Retinal pigment epithelial cell (primary cell): ENCODE measurements around the gene MIPOL1.

Experiments
- DNase-seq: peaks from one replicate; pipeline ENCODE4 v3.0.0-alpha.2; 2010; ENCODE audit warnings: low read depth
- H3K4me3 ChIP-seq: 2 replicates; pipeline ENCODE4 v1.5.1; 2011; ENCODE audit warnings: mild to moderate bottlenecking, low read length, control low read depth, moderate library complexity
- TF ChIP-seq, protein P1 (sequence below): conservative IDR thresholded peaks from 2 replicates; pipeline ENCODE4 v1.5.1; 2011; ENCODE audit warnings: low read depth, low read length, control low read depth, inconsistent platforms

The MIPOL1 gene

DNA sequence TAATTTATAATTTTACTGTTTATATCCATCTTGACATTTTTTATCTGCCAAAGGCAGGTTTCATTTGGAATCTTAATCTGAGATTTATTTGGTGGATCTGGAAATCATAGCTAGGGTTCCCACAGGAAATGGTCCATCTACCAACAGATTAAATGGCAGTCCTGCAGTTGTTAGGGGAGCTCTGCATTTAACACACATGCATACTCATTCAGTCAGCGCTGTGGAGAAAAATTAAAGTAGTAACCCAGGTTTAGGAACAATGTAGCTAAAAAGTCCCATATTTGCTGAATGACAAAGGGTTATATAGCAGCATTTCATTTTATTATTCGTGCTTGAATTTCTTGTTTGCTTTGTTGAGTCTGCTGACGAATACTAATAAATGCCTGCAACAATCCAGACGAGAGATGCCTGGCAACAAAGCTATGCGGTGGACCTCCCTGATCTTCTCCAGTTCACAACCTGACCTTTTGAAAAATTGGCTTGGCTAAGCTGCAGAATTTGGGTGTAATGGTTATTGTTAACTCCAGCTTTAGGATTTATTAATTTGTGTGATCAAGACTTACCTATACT, 59.8 kb downstream of the MIPOL1 start:
- TF ChIP-seq, protein P1, sequence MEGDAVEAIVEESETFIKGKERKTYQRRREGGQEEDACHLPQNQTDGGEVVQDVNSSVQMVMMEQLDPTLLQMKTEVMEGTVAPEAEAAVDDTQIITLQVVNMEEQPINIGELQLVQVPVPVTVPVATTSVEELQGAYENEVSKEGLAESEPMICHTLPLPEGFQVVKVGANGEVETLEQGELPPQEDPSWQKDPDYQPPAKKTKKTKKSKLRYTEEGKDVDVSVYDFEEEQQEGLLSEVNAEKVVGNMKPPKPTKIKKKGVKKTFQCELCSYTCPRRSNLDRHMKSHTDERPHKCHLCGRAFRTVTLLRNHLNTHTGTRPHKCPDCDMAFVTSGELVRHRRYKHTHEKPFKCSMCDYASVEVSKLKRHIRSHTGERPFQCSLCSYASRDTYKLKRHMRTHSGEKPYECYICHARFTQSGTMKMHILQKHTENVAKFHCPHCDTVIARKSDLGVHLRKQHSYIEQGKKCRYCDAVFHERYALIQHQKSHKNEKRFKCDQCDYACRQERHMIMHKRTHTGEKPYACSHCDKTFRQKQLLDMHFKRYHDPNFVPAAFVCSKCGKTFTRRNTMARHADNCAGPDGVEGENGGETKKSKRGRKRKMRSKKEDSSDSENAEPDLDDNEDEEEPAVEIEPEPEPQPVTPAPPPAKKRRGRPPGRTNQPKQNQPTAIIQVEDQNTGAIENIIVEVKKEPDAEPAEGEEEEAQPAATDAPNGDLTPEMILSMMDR, result no peak
- DNase-seq, result no peak
- no peak overlapping the region for H3K4me3 ChIP-seq

DNA sequence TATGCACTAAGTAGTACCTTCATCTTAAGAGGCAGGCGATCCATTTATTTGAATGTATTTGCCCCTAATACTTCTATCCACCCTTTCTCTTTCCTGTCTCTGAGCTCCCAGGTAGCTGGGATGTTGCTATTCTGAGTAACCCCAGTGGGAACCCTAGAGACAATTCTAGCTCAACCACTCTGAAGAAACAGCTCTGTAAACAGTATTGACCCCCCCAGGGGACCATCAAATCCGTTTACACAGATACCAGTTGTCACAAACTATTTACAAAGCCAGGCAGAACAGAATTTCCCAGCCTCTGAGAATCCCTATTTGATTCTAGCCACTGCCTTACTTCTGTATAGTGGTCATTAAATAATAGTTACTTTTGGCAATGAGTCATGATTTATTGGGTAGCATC, 64.9 kb downstream of the MIPOL1 start:
- TF ChIP-seq, protein P1, result no peak
- no peak for DNase-seq
- no peak overlapping the region for H3K4me3 ChIP-seq

DNA sequence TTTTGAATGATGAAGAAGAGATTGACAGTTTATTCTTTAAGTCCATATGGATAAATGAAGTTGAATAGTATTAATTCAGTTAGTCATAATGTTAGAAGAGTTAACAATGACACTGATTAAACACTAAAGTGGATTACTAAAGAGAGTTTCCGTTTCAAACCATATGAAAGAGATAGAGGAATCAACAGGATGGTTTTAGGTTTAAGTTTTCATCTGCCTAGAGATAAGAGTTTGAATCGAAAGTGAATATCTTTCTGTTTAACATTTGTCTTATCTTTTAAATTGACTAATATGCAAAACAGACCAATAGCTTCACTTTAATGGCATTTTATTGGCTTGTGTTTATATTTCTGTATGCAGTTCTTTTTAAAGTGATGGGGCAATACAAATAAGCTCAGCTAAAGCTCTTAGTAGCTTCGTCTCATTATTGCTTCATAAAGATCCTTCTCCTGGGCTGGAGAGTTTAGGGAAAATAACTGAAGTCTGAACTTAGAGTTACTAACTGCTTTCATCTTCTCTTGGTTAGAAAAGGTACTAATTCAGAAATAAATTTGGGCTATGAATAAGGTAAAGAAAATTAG, 66.0 kb downstream of the MIPOL1 start:
- TF ChIP-seq, protein P1, result no peak
- DNase-seq, result no peak

DNA sequence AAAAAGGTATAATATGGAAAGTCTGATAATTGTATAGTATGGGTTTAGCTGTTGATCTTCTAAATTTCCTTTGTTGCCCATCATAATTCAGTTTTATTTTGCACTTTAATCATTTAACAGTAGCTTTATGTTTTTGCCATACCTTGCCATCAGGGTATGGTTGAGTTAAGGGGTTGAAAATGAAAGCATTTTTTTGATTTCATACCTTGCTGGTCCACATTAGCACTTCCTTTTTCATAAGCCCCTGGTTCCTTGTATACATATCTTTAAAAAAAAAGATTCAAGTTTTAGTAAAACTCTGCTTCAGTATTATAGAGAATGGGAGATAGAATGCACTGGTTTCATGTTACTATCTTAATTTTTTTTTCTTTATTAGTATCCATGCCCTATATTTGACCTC, 71.1 kb downstream of the MIPOL1 start:
- no peak overlapping the region for H3K4me3 ChIP-seq
- TF ChIP-seq, protein P1, result no peak
- DNase-seq, result no peak

More for the DNA sequence above, 66.0 kb downstream of the MIPOL1 start:
- no peak overlapping the region for H3K4me3 ChIP-seq

DNA sequence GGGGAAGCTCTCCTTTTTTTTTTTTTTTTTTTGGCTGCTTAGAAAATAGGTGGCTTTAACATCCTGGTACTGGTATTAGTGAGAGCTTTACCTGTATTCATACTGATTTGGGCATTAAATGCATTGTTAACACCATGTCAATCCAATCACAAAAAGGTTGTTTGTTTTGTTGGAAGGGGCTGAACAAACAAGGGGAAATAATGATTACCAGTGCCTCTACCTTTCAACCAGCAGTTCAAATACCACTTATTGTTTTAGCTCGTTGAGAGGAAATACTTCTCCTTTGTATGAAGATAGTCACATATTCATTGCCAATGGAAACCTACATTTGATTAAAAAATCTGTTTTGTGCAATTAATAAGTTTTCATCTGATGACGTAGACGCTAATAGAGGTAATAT, 72.9 kb downstream of the MIPOL1 start:
- H3K4me3 ChIP-seq, result no peak overlapping the region
- TF ChIP-seq, protein P1, result no peak
- no peak for DNase-seq

DNA sequence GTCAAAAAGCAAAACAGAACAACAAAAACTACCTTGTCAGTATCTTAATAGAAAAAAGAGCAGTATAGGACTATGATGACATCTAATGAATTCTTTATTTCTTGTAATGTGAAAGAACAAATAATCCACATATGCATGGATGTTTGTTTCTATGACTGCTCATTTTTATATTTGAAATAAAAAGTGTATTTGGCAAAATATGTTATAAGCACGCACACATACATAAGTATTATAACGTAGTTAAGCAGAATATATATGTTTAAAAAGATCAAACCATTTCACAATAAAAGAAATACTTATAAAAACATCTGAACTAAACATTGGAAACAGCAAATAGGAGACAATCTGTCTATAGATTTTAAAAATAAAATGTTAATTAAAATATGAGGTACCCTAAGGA, 74.8 kb downstream of the MIPOL1 start:
- DNase-seq, result no peak
- TF ChIP-seq, protein P1, result no peak
- H3K4me3 ChIP-seq, result no peak overlapping the region

DNA sequence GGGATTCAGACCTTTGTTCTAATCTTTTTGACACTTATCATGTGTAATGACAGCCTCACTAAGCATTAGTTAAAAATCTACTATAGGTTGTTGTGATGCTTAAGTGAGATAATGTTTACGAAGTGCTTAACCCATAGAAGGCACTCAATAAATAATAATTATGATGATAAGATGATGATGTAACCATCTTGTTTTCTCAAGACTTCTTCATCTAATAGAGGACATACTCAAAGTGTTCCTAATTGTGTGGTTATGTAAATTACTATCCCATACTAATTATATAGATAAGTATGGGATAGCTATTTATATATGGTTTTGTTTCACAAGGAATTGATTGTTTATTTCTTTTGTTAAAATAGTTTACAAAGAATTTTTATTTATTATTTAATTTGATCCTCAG, 76.9 kb downstream of the MIPOL1 start:
- DNase-seq, result no peak
- TF ChIP-seq, protein P1, result no peak
- H3K4me3 ChIP-seq, result no peak overlapping the region
